ENCODE results near the gene DYNC2H1.

DNA sequence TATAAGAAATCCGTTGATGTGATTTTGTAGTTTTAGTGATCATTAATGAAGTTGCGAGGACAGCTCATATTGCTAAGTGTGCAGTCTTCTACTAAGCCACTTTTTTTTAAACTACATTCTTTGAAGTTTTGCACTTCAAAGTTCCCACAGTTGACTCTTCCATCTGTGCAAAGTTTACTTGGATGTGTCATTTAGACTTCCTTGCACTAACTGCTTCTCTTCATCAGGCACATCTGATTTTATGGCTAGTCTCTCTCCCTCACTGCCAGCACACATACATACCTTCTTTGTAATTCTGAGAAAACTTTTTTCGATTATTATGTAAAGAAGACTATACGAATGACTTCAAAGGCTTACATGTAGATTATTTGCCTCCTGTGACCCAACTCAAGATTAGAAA is 250.0 kb downstream of the DYNC2H1 start:
- TF ChIP-seq POLR2A (IDR thresholded peaks at IDR 0.05): no peak
- TF ChIP-seq, protein P1, sequence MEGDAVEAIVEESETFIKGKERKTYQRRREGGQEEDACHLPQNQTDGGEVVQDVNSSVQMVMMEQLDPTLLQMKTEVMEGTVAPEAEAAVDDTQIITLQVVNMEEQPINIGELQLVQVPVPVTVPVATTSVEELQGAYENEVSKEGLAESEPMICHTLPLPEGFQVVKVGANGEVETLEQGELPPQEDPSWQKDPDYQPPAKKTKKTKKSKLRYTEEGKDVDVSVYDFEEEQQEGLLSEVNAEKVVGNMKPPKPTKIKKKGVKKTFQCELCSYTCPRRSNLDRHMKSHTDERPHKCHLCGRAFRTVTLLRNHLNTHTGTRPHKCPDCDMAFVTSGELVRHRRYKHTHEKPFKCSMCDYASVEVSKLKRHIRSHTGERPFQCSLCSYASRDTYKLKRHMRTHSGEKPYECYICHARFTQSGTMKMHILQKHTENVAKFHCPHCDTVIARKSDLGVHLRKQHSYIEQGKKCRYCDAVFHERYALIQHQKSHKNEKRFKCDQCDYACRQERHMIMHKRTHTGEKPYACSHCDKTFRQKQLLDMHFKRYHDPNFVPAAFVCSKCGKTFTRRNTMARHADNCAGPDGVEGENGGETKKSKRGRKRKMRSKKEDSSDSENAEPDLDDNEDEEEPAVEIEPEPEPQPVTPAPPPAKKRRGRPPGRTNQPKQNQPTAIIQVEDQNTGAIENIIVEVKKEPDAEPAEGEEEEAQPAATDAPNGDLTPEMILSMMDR (IDR thresholded peaks at IDR 0.05): no peak

Data from prostate gland (tissue), 2 donors.